ENCODE measurements around the gene ZNF446. TPM values are rescaled to one million over a fixed set of nuclear protein-coding genes. Genes with fewer than 3 reads are reported as not detected.

Gene ZNF446
- total and polyA plus RNA-seq, 9 donors = 1.9 to 24.9 (median 18.6) TPM

GRCh38 chr19:58516246-58516836, 40.2 kb downstream of the ZNF446 start:
- Histone ChIP-seq H3K36me3 (no peaks in the 10 kb centered on the region), H3K4me1 (ENCODE audit: insufficient read depth) (peaks cover 10% of the 10 kb centered on the region), H3K27me3 (no peaks in the 10 kb centered on the region), H3K4me3 (no peak overlapping the region), H3K9me3 (no peaks in the 10 kb centered on the region), H3K27ac (no peak overlapping the region)
- TF ChIP-seq POLR2A (IDR thresholded peaks at IDR 0.05) (no peak), EP300 (IDR thresholded peaks at IDR 0.05) (no peak), CTCF (IDR thresholded peaks at IDR 0.05) (no peak)
- WGBS, 3 donors = 74 to 86% (median 79%) methylated on average over 24 to 25 of the region's 25 CpGs
- intact Hi-C loops (cut with DNase I) = no loop called here
- peak in 1 of 5 donors; percentile 34 for DNase-seq

- H3K4me1 ChIP-seq (ENCODE audit: insufficient read depth) = peaks cover 10% of the 10 kb centered on the region
- no peaks in the 10 kb centered on the region for H3K36me3 ChIP-seq
- no peaks in the 10 kb centered on the region for H3K9me3 ChIP-seq
- no peaks in the 10 kb centered on the region for H3K27me3 ChIP-seq
- no peak overlapping the region for H3K4me3 ChIP-seq
- intact Hi-C loops (cut with DNase I) = no loop called here
- TF ChIP-seq POLR2A (IDR thresholded peaks at IDR 0.05) (no peak), CTCF (IDR thresholded peaks at IDR 0.05) (no peak), EP300 (IDR thresholded peaks at IDR 0.05) (no peak)
- 84 to 87% (median 85%) methylated on average over 65 of the region's 65 CpGs for WGBS, 3 donors
- peak in 1 of 5 donors; percentile 41 for DNase-seq
- H3K27ac ChIP-seq = no peak overlapping the region
These were observed 41.0 kb downstream of the ZNF446 start for GRCh38 chr19:58516964-58517833.

GRCh38 chr19:58518256-58519086, 42.3 kb downstream of the ZNF446 start:
- Histone ChIP-seq H3K27ac (peak overlapping the region; percentile 65 to 86), H3K9me3 (no peaks in the 10 kb centered on the region), H3K4me1 (ENCODE audit: insufficient read depth) (peaks cover 10% of the 10 kb centered on the region), H3K36me3 (no peaks in the 10 kb centered on the region), H3K4me3 (peak overlapping the region; percentile 76), H3K27me3 (no peaks in the 10 kb centered on the region)
- intact Hi-C loops (cut with DNase I) = loop anchor here in 1 of 4 donors (1.0 kb wide), 1 partner anchor 40 kb away; the partner anchor contains the start of gene UBE2M
- WGBS, 3 donors = 6 to 11% (median 7%) methylated on average over 22 of the region's 22 CpGs
- TF ChIP-seq EP300 (IDR thresholded peaks at IDR 0.05) (no peak), CTCF (IDR thresholded peaks at IDR 0.05) (peak in 2 of 3 donors; percentile 23 to 27), POLR2A (IDR thresholded peaks at IDR 0.05) (no peak)
- peak in 2 of 5 donors; percentile 26 to 35 for DNase-seq

- 0 to 1% (median 1%) methylated on average over 11 to 14 of the region's 14 CpGs for WGBS, 3 donors
- TF ChIP-seq CTCF (IDR thresholded peaks at IDR 0.05) (peak in 1 of 3 donors; percentile 15), POLR2A (IDR thresholded peaks at IDR 0.05) (no peak), EP300 (IDR thresholded peaks at IDR 0.05) (no peak)
- H3K9me3 ChIP-seq = no peaks in the 10 kb centered on the region
- H3K36me3 ChIP-seq = no peaks in the 10 kb centered on the region
- peak overlapping the region; percentile 65 to 86 for H3K27ac ChIP-seq
- peak overlapping the region; percentile 76 for H3K4me3 ChIP-seq
- DNase-seq = peak; percentile 59 to 78 (median 66)
- intact Hi-C loops (cut with DNase I) = loop anchor here in 1 of 4 donors (1.0 kb wide), 1 partner anchor 39 kb away; the partner anchor contains the start of gene UBE2M
- H3K4me1 ChIP-seq (ENCODE audit: insufficient read depth) = peaks cover 7% of the 10 kb centered on the region
- H3K27me3 ChIP-seq = no peaks in the 10 kb centered on the region
These were observed 42.9 kb downstream of the ZNF446 start for GRCh38 chr19:58519087-58519354.
